Measurements from ENCODE around the gene TEX38.

Gene TEX38

GRCh38 chr1:46677339-46677738 lies 5.7 kb downstream of the TEX38 start:
- no peak overlapping the region for H3K27ac ChIP-seq (ENCODE audit: poor library complexity, severe bottlenecking)
- no peaks in the 10 kb centered on the region for H3K27me3 ChIP-seq (ENCODE audit: insufficient read depth, poor library complexity, severe bottlenecking)
- ATAC-seq (ENCODE audit: low read depth) (no peak), DNase-seq (ENCODE audit: low spot score) (no peak)
- H3K4me3 ChIP-seq (ENCODE audit: severe bottlenecking): no peak overlapping the region
- H3K9me3 ChIP-seq (ENCODE audit: severe bottlenecking): no peaks in the 10 kb centered on the region
- peaks cover 54% of the 10 kb centered on the region for H3K36me3 ChIP-seq (ENCODE audit: low read depth)
- no peaks in the 10 kb centered on the region for H3K4me1 ChIP-seq (ENCODE audit: insufficient read depth, poor library complexity, severe bottlenecking)
- TF ChIP-seq CTCF (IDR thresholded peaks at IDR 0.05; ENCODE audit: poor library complexity, severe bottlenecking): no peak

GRCh38 chr1:46679789-46680573 lies 8.3 kb downstream of the TEX38 start:
- DNase-seq (ENCODE audit: low spot score): no peak
- Histone ChIP-seq H3K27me3 (ENCODE audit: insufficient read depth, poor library complexity, severe bottlenecking) (no peaks in the 10 kb centered on the region), H3K4me1 (ENCODE audit: insufficient read depth, poor library complexity, severe bottlenecking) (no peaks in the 10 kb centered on the region), H3K36me3 (ENCODE audit: low read depth) (peaks cover 80% of the 10 kb centered on the region), H3K9me3 (ENCODE audit: severe bottlenecking) (no peaks in the 10 kb centered on the region), H3K4me3 (ENCODE audit: severe bottlenecking) (no peak overlapping the region), H3K27ac (ENCODE audit: poor library complexity, severe bottlenecking) (no peak overlapping the region)
- TF ChIP-seq CTCF (IDR thresholded peaks at IDR 0.05; ENCODE audit: poor library complexity, severe bottlenecking): no peak
- ATAC-seq (ENCODE audit: low read depth): no peak

- Histone ChIP-seq H3K27ac (ENCODE audit: poor library complexity, severe bottlenecking) (no peak overlapping the region), H3K36me3 (ENCODE audit: low read depth) (peaks cover 83% of the 10 kb centered on the region), H3K4me3 (ENCODE audit: severe bottlenecking) (no peak overlapping the region), H3K9me3 (ENCODE audit: severe bottlenecking) (no peaks in the 10 kb centered on the region), H3K27me3 (ENCODE audit: insufficient read depth, poor library complexity, severe bottlenecking) (no peaks in the 10 kb centered on the region), H3K4me1 (ENCODE audit: insufficient read depth, poor library complexity, severe bottlenecking) (no peaks in the 10 kb centered on the region)
- DNase-seq (ENCODE audit: low spot score) (no peak), ATAC-seq (ENCODE audit: low read depth) (no peak)
- no peak for TF ChIP-seq CTCF (IDR thresholded peaks at IDR 0.05; ENCODE audit: poor library complexity, severe bottlenecking)
Observed at GRCh38 chr1:46681333-46682034, 9.8 kb downstream of the TEX38 start.

- Histone ChIP-seq H3K4me1 (ENCODE audit: insufficient read depth, poor library complexity, severe bottlenecking) (no peaks in the 10 kb centered on the region), H3K4me3 (ENCODE audit: severe bottlenecking) (no peak overlapping the region), H3K9me3 (ENCODE audit: severe bottlenecking) (no peaks in the 10 kb centered on the region), H3K36me3 (ENCODE audit: low read depth) (peaks cover 87% of the 10 kb centered on the region), H3K27ac (ENCODE audit: poor library complexity, severe bottlenecking) (no peak overlapping the region), H3K27me3 (ENCODE audit: insufficient read depth, poor library complexity, severe bottlenecking) (no peaks in the 10 kb centered on the region)
- DNase-seq (ENCODE audit: low spot score) (no peak), ATAC-seq (ENCODE audit: low read depth) (no peak)
- no peak for TF ChIP-seq CTCF (IDR thresholded peaks at IDR 0.05; ENCODE audit: poor library complexity, severe bottlenecking)
Observed at GRCh38 chr1:46682064-46682463, 10.4 kb downstream of the TEX38 start.

GRCh38 chr1:46684670-46685069 lies 13.0 kb downstream of the TEX38 start:
- Histone ChIP-seq H3K4me3 (ENCODE audit: severe bottlenecking) (no peak overlapping the region), H3K27me3 (ENCODE audit: insufficient read depth, poor library complexity, severe bottlenecking) (no peaks in the 10 kb centered on the region), H3K36me3 (ENCODE audit: low read depth) (peaks cover 96% of the 10 kb centered on the region), H3K9me3 (ENCODE audit: severe bottlenecking) (no peaks in the 10 kb centered on the region), H3K4me1 (ENCODE audit: insufficient read depth, poor library complexity, severe bottlenecking) (no peaks in the 10 kb centered on the region), H3K27ac (ENCODE audit: poor library complexity, severe bottlenecking) (no peak overlapping the region)
- TF ChIP-seq CTCF (IDR thresholded peaks at IDR 0.05; ENCODE audit: poor library complexity, severe bottlenecking): no peak
- ATAC-seq (ENCODE audit: low read depth) (no peak), DNase-seq (ENCODE audit: low spot score) (no peak)

Measured in RWPE2 (cell line).